ENCODE measurements around the gene ZNF81.

Gene ZNF81

GRCh38 chrX:47815901-47816845 lies 20.5 kb upstream of the ZNF81 start:
- TF ChIP-seq CTCF (IDR thresholded peaks at IDR 0.05; ENCODE audit: insufficient read depth, low read length, poor library complexity, severe bottlenecking): no peak
- Histone ChIP-seq H3K36me3 (ENCODE audit: control insufficient read depth, insufficient read depth, low read length) (no peaks in the 10 kb centered on the region), H3K4me3 (replicated peaks; ENCODE audit: low read depth, low read length) (no peak overlapping the region), H3K27me3 (replicated peaks; ENCODE audit: control insufficient read depth, insufficient read depth, low read length) (no peaks in the 10 kb centered on the region)
- no peak for DNase-seq (ENCODE audit: extremely low read depth, insufficient read length)

GRCh38 chrX:47817421-47817820 lies 19.3 kb upstream of the ZNF81 start:
- H3K27me3 ChIP-seq (replicated peaks; ENCODE audit: control insufficient read depth, insufficient read depth, low read length): no peaks in the 10 kb centered on the region

GRCh38 chrX:47817897-47818296 lies 18.8 kb upstream of the ZNF81 start:
- H3K27me3 ChIP-seq (replicated peaks; ENCODE audit: control insufficient read depth, insufficient read depth, low read length): no peaks in the 10 kb centered on the region
- no peaks in the 10 kb centered on the region for H3K36me3 ChIP-seq (ENCODE audit: control insufficient read depth, insufficient read depth, low read length)
- no peak for TF ChIP-seq CTCF (IDR thresholded peaks at IDR 0.05; ENCODE audit: insufficient read depth, low read length, poor library complexity, severe bottlenecking)
- DNase-seq (ENCODE audit: extremely low read depth, insufficient read length): no peak
- no peak overlapping the region for H3K4me3 ChIP-seq (replicated peaks; ENCODE audit: low read depth, low read length)

More at GRCh38 chrX:47817421-47817820, 19.3 kb upstream of the ZNF81 start:
- Histone ChIP-seq H3K4me3 (replicated peaks; ENCODE audit: low read depth, low read length) (no peak overlapping the region), H3K36me3 (ENCODE audit: control insufficient read depth, insufficient read depth, low read length) (no peaks in the 10 kb centered on the region)
- no peak for TF ChIP-seq CTCF (IDR thresholded peaks at IDR 0.05; ENCODE audit: insufficient read depth, low read length, poor library complexity, severe bottlenecking)
- no peak for DNase-seq (ENCODE audit: extremely low read depth, insufficient read length)

GRCh38 chrX:47828984-47829383 lies 7.7 kb upstream of the ZNF81 start:
- Histone ChIP-seq H3K4me3 (replicated peaks; ENCODE audit: low read depth, low read length) (no peak overlapping the region), H3K27me3 (replicated peaks; ENCODE audit: control insufficient read depth, insufficient read depth, low read length) (no peaks in the 10 kb centered on the region), H3K36me3 (ENCODE audit: control insufficient read depth, insufficient read depth, low read length) (no peaks in the 10 kb centered on the region)
- no peak for DNase-seq (ENCODE audit: extremely low read depth, insufficient read length)
- TF ChIP-seq CTCF (IDR thresholded peaks at IDR 0.05; ENCODE audit: insufficient read depth, low read length, poor library complexity, severe bottlenecking): no peak

GRCh38 chrX:47831788-47832187 lies 4.9 kb upstream of the ZNF81 start:
- Histone ChIP-seq H3K4me3 (replicated peaks; ENCODE audit: low read depth, low read length) (no peak overlapping the region), H3K27me3 (replicated peaks; ENCODE audit: control insufficient read depth, insufficient read depth, low read length) (no peaks in the 10 kb centered on the region), H3K36me3 (ENCODE audit: control insufficient read depth, insufficient read depth, low read length) (no peaks in the 10 kb centered on the region)
- peak; percentile 10 for DNase-seq (ENCODE audit: extremely low read depth, insufficient read length)
- TF ChIP-seq CTCF (IDR thresholded peaks at IDR 0.05; ENCODE audit: insufficient read depth, low read length, poor library complexity, severe bottlenecking): peak; percentile 77

All from GM06990 (cell line).